HEK293 (cell line): ENCODE results near the gene AIFM3.

ENCODE experiments used
- CTCF ChIA-PET: fragments of 350-600 bp; formaldehyde crosslinking; extraction: SDS; loops from one replicate; lab custom pipeline; 2021; ENCODE audit warnings: antibody characterized with exemption; lab: Yijun Ruan, JAX
- POLR2A ChIA-PET: fragments of 300-600 bp; formaldehyde crosslinking; extraction: SDS; loops from one replicate; lab custom pipeline; 2020; ENCODE audit warnings: antibody characterized with exemption, inconsistent platforms; lab: Yijun Ruan, JAX
- H3K27ac ChIP-seq: fragments of 200-500 bp; sonication (Bioruptor generic); 2 replicates; pipeline ENCODE4 v1.5.1; 2014; ENCODE audit warnings: low read depth, low read length, control low read depth, inconsistent platforms; ENCODE audit errors: extremely low read depth
- H3K36me3 ChIP-seq, 2 experiments: fragments of 200-500 bp in 1 of 2; sonication (Bioruptor generic) in 1 of 2; 1 replicate in 1 of 2; 2 replicates in 1 of 2; pipeline ENCODE4 v1.5.1; 2014 to 2017; ENCODE audit warnings: inconsistent platforms in 2 of 2, low read length in 2 of 2; ENCODE audit not compliant: control insufficient read depth in 2 of 2, insufficient read depth in 1 of 2
- H3K4me1 ChIP-seq: fragments of 200-500 bp; sonication (Bioruptor generic); 2 replicates; pipeline ENCODE4 v1.5.1; 2014; ENCODE audit warnings: mild to moderate bottlenecking, low read length, inconsistent platforms; ENCODE audit not compliant: control insufficient read depth, insufficient read depth
- H3K4me3 ChIP-seq: 2 replicates; pipeline ENCODE4 v1.5.1; 2011; ENCODE audit warnings: low read depth, mild to moderate bottlenecking, control low read depth, low read length, moderate library complexity
- H3K9me3 ChIP-seq: fragments of 200-500 bp; sonication (Bioruptor generic); 2 replicates; pipeline ENCODE4 v1.5.1; 2014; ENCODE audit warnings: low read depth, low read length, inconsistent platforms; ENCODE audit not compliant: control insufficient read depth, insufficient read depth
- AEBP2 ChIP-seq: fragments of 450-650 bp; formaldehyde crosslinking; IDR thresholded peaks from 2 replicates; pipeline ENCODE4 v1.5.1; 2016; ENCODE audit warnings: missing biosample characterization, missing genetic modification characterization, borderline replicate concordance
- BCL11B ChIP-seq: fragments of 450-650 bp; formaldehyde crosslinking; IDR thresholded peaks from 2 replicates; pipeline ENCODE4 v1.5.1; 2016; ENCODE audit warnings: low read depth, missing biosample characterization, missing genetic modification characterization
- GFI1B ChIP-seq: fragments of 450-650 bp; formaldehyde crosslinking; IDR thresholded peaks from 2 replicates; pipeline ENCODE4 v1.5.1; 2016; ENCODE audit warnings: missing biosample characterization, missing genetic modification characterization
- GLI4 ChIP-seq: fragments of 450-650 bp; formaldehyde crosslinking; IDR thresholded peaks from 2 replicates; pipeline ENCODE4 v1.5.1; 2016; ENCODE audit warnings: missing biosample characterization, missing genetic modification characterization
- HOXD13 ChIP-seq: sonication (generic); formaldehyde crosslinking; IDR thresholded peaks from 2 replicates; pipeline ENCODE4 v1.8.0; 2022; ENCODE audit warnings: missing genetic modification reagents, borderline replicate concordance
- KLF16 ChIP-seq: fragments of 450-650 bp; formaldehyde crosslinking; IDR thresholded peaks from 2 replicates; pipeline ENCODE4 v1.5.1; 2017; ENCODE audit warnings: missing biosample characterization, missing genetic modification characterization
- KLF17 ChIP-seq: fragments of 450-650 bp; formaldehyde crosslinking; IDR thresholded peaks from 2 replicates; pipeline ENCODE4 v1.5.1; 2016; ENCODE audit warnings: missing biosample characterization, missing genetic modification characterization
- PRDM2 ChIP-seq: fragments of 450-650 bp; formaldehyde crosslinking; IDR thresholded peaks from 2 replicates; pipeline ENCODE4 v1.5.1; 2016; ENCODE audit warnings: missing biosample characterization, missing genetic modification characterization, borderline replicate concordance
- PRDM6 ChIP-seq: fragments of 450-650 bp; formaldehyde crosslinking; IDR thresholded peaks from 2 replicates; pipeline ENCODE4 v1.5.1; 2017; ENCODE audit warnings: missing biosample characterization, missing genetic modification characterization
- ZBTB7A ChIP-seq: fragments of 450-650 bp; formaldehyde crosslinking; IDR thresholded peaks from 2 replicates; pipeline ENCODE4 v1.5.1; 2016; ENCODE audit warnings: low read depth, missing biosample characterization, missing genetic modification characterization
- ZNF121 ChIP-seq: fragments of 450-650 bp; formaldehyde crosslinking; IDR thresholded peaks from 2 replicates; pipeline ENCODE4 v1.5.1; 2016; ENCODE audit warnings: missing biosample characterization, missing genetic modification characterization
- ZNF146 ChIP-seq: fragments of 450-650 bp; formaldehyde crosslinking; IDR thresholded peaks from 2 replicates; pipeline ENCODE4 v1.5.1; 2016; ENCODE audit warnings: missing biosample characterization, missing genetic modification characterization
- ZNF16 ChIP-seq: fragments of 450-650 bp; formaldehyde crosslinking; IDR thresholded peaks from 2 replicates; pipeline ENCODE4 v1.5.1; 2016; ENCODE audit warnings: low read depth, missing biosample characterization, missing genetic modification characterization
- ZNF2 ChIP-seq: fragments of 450-650 bp; formaldehyde crosslinking; IDR thresholded peaks from 2 replicates; pipeline ENCODE4 v1.5.1; 2016; ENCODE audit warnings: missing biosample characterization, missing genetic modification characterization
- ZNF266 ChIP-seq: fragments of 450-650 bp; formaldehyde crosslinking; IDR thresholded peaks from 2 replicates; pipeline ENCODE4 v1.5.1; 2016; ENCODE audit warnings: missing biosample characterization, missing genetic modification characterization, low read depth
- ZNF311 ChIP-seq: fragments of 450-650 bp; formaldehyde crosslinking; IDR thresholded peaks from 2 replicates; pipeline ENCODE4 v1.5.1; 2017; ENCODE audit warnings: missing biosample characterization, missing genetic modification characterization, borderline replicate concordance
- ZNF324 ChIP-seq: fragments of 450-650 bp; formaldehyde crosslinking; IDR thresholded peaks from 2 replicates; pipeline ENCODE4 v1.5.1; 2016; ENCODE audit warnings: missing biosample characterization, missing genetic modification characterization
- ZNF354C ChIP-seq: fragments of 450-650 bp; formaldehyde crosslinking; IDR thresholded peaks from 2 replicates; pipeline ENCODE4 v1.5.1; 2016; ENCODE audit warnings: missing biosample characterization, missing genetic modification characterization, low read depth, borderline replicate concordance
- ZNF510 ChIP-seq: fragments of 450-650 bp; formaldehyde crosslinking; IDR thresholded peaks from 2 replicates; pipeline ENCODE4 v1.5.1; 2018; ENCODE audit warnings: mild to moderate bottlenecking, missing genetic modification characterization, missing biosample characterization; ENCODE audit not compliant: insufficient replicate concordance
- ZNF529 ChIP-seq: fragments of 450-650 bp; formaldehyde crosslinking; IDR thresholded peaks from 2 replicates; pipeline ENCODE4 v1.5.1; 2017; ENCODE audit warnings: missing genetic modification characterization, missing biosample characterization; ENCODE audit not compliant: insufficient replicate concordance
- ZNF670 ChIP-seq: fragments of 450-650 bp; formaldehyde crosslinking; IDR thresholded peaks from 2 replicates; pipeline ENCODE4 v1.5.1; 2016; ENCODE audit warnings: missing biosample characterization, missing genetic modification characterization, low read depth
- ZNF76 ChIP-seq: fragments of 450-650 bp; formaldehyde crosslinking; IDR thresholded peaks from 2 replicates; pipeline ENCODE4; 2016; ENCODE audit warnings: low read depth, missing biosample characterization, missing genetic modification characterization, borderline replicate concordance
- ZNF768 ChIP-seq: fragments of 450-650 bp; formaldehyde crosslinking; IDR thresholded peaks from 2 replicates; pipeline ENCODE4 v1.5.1; 2018; ENCODE audit warnings: missing biosample characterization, mild to moderate bottlenecking, missing genetic modification characterization
- ZNF843 ChIP-seq: fragments of 450-650 bp; formaldehyde crosslinking; IDR thresholded peaks from 2 replicates; pipeline ENCODE4 v1.5.1; 2016; ENCODE audit warnings: missing biosample characterization, missing genetic modification characterization

AIFM3 gene

DNA sequence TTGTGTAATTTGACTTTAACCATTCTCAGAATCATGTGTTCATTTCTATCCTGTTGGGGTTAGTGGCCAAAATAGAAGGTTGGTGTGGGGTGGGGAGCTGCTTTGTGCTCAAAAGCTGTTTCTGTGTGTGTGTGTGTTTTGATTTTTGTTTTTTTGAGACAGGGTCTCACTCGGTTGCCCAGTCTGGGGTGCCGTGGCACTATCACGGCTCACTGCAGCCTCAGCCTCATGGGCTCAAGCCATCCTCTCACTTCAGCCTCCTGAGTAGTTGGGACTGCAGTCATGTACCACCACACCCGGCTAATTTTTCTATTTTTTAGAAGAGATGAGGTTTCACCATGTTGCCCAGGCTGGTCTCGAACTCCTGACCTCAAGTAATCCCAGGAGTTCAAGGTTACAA is 18.1 kb upstream of the AIFM3 start:
- Histone ChIP-seq H3K9me3 (no peaks in the 10 kb centered on the region), H3K4me3 (no peak overlapping the region)
- POLR2A ChIA-PET = interaction anchor here (0.6 kb wide), 1 partner anchor 21 kb away, joined by 4 read pairs; no protein-coding TSS in a partner anchor
- peak; percentile 87; the same call in 1 of the 2 replicates for TF ChIP-seq ZNF121 (tag by site-specific recombination)
- no peak for TF ChIP-seq KLF17
- no peak for TF ChIP-seq ZNF529 (tag by site-specific recombination)
- no peak for TF ChIP-seq ZNF354C (tag by site-specific recombination)
- TF ChIP-seq GLI4 = no peak
- TF ChIP-seq ZNF2 (tag by site-specific recombination) = no peak
- TF ChIP-seq, all 188 proteins: peak for 1
- no peaks in the 10 kb centered on the region for H3K4me1 ChIP-seq
- peaks cover 5 to 72% of the 10 kb centered on the region in 2 experiments; a peak in 2 of 3 replicates for H3K36me3 ChIP-seq
- CTCF ChIA-PET = interaction anchor here (0.6 kb wide), 1 partner anchor 8 kb away, joined by 4 read pairs; no protein-coding TSS in a partner anchor
- no peak overlapping the region for H3K27ac ChIP-seq

DNA sequence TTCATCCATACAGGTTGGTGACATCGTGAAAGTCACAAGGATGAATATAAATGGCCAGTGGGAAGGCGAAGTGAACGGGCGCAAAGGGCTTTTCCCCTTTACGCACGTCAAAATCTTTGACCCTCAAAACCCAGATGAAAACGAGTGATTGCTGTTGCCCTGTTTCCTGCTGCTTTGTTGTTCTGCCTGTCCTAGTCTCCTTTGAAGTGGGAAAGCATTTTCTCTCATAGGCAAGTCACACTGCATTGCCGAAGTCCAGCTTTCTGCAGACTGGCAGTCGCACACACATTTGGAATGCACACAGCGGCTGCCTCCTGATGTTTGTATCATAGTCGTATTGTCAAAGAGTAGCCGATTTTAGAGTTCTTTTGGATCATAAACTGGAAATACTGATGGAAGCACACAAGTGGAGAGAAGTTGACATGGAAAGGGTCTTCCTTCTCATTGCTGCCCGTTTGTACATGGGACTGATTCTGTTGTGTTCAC is 17.3 kb upstream of the AIFM3 start:
- Histone ChIP-seq H3K4me3 (no peak overlapping the region), H3K9me3 (no peaks in the 10 kb centered on the region), H3K4me1 (no peaks in the 10 kb centered on the region), H3K36me3 (peaks cover 5 to 78% of the 10 kb centered on the region in 2 experiments; a peak in 2 of 3 replicates), H3K27ac (no peak overlapping the region)
- ChIA-PET CTCF (interaction anchor here (1.2 to 1.3 kb wide), 2 partner anchors 13 to 64 kb away, joined by 3 read pairs; no protein-coding TSS in a partner anchor), POLR2A (no interaction called here)
- TF ChIP-seq KLF16 (tag by site-specific recombination) (no peak), ZNF843 (tag by site-specific recombination) (no peak), ZNF324 (no peak), ZNF670 (no peak), ZNF146 (no peak), GFI1B (tag by site-specific recombination) (no peak), ZNF768 (tag by site-specific recombination) (no peak), BCL11B (tag by site-specific recombination) (no peak), ZNF76 (no peak), PRDM2 (tag by site-specific recombination) (no peak), PRDM6 (tag by site-specific recombination) (no peak), AEBP2 (tag by site-specific recombination) (no peak), HOXD13 (CRISPR knock-in tag) (no peak), ZNF311 (tag by site-specific recombination) (no peak), ZNF16 (tag by site-specific recombination) (no peak), ZNF266 (tag by site-specific recombination) (no peak), ZNF510 (tag by site-specific recombination) (no peak), ZBTB7A (tag by site-specific recombination) (no peak)
